Left forelimb (tissue), 1 donor: ENCODE measurements around the gene RPP25L.

ENCODE experiments used
- DNase-seq: peaks from one replicate; pipeline ENCODE4 v3.0.0-alpha.2; 2018; ENCODE audit warnings: low spot score

RPP25L gene

DNA sequence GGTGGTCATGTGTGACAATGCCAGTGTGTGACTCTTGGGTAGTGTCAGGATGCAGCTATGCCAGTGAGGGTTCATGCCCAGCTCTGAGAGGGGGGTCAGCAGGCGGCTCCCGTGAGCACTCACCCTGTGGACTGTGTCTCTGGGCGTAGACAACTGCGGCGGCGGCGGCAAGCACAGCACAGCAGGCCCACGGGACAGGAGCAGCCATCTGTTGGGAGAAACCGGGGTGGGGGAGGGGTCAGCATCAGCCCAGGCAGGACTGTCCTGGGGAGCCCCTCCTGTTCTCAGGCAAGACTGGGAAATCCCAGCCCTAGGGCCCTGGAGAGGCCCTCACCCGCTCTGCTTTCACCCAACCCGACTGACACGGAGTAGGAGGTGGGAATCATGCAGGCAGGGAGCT, 43.1 kb downstream of the RPP25L start:
- no peak for DNase-seq

DNA sequence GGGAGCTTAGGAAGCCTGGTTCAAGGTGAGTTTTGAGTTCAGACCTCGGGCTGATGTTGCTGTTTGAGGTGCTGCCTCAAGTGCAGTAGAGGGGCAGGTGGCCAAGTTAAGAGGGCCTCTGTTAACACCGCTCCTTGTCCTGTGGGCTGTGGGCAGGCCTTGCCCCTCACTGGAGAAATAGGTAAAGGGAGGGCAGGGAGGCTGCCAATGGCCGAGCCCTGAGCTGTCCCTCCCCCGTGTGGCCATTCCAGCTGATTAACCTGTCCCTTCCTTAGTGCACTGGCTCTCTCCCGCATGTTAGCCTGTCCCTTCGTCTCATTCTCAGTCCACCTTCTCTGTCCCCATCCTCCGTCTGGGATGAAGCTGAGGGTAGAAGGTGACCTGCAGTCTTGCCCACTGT, 43.8 kb downstream of the RPP25L start:
- DNase-seq = no peak

DNA sequence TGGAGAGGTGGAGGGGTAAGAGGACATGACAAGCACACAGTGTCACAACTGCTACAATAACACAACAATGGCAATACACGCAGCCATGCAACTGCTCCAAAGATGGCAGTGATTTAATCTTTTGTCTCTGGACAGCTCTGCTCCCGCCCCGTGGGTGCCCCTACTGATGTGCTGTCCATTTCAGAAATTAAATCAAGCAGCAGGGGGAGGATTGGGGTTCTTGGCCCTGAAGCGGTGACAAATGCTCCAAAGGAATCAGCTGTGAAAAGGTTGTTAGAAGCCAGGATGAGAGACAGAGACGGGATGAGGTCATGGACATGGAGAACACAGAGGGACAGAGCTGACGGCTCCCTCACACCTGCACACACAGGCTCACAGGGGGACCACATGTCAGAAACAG, 44.9 kb downstream of the RPP25L start:
- DNase-seq = no peak

DNA sequence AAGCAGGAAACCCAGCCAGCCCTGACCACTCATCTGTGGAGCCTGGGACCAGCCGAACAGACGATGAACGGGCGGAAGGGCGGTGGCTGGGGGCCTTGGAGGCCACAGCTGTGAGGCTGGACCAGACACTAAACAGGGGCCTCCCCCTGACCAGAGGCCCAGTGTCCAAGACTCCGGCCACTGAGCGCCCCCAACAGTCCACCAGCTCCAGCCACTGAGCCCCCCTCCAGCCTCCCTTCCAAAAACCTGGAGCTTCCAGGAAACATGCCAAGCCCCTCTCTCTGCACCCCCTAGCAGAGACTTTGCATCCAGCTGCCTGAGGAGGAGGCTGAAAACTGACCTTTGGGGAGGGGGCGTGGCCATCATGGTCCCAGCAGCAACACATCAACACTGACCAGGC, 45.6 kb downstream of the RPP25L start:
- DNase-seq = no peak

DNA sequence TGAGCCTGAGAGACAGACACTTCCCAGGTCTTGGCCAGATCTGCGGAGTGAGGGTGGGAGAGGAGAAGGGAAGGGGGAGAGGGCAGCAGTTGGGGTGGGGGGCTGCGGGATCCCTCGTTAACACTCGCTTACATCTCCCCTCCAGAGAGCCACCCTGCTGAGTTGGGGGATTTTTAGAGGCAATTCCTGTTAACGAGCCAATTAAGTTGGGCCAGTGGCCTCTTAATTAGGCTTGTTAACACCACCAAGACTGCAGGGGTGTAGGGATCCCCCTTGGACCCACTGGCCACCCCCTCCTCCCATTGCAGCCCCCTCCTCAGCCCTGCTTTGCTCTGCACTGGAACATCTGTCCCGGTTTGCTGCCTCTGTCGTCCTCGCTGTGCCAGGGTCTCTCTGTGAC, 46.0 kb downstream of the RPP25L start:
- no peak for DNase-seq

DNA sequence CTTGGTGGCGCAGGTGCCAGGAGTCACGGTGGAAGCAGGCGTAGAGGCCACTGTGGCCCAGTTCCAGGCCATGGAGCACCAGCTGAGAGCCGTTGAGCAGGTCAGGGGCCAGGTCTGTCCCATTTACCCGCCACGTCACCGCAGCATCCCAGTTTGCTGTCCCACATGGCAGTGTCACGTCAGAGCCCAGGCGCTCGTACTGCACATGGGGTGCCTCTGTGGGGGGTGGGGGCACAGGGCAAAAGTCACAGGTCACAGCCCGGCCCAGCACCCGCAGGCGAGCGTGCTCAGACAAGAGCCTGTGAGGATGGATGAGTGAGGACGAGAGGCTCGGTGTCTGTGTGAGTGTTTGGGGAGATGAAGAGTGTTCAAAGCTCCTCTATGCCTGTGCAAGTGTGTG, 47.3 kb downstream of the RPP25L start:
- DNase-seq = no peak

DNA sequence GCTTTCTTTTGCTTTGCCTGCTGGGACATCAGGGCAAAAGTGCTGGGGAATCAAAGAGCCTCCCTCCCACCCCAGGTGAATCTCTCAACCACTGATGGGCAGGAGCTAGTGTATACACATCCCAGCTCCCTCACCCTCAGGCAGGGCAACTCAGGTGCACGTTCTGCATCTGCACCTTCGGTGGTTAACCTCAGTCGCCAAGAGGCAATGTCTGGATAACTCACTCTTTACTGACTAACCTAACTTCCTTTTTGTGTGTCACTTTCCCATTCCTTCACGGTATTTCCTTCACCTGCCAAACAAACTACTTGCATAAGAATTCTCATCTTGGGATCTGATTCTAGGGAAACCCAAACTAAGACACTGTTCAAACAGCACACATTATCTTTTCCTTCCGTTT, 48.6 kb downstream of the RPP25L start:
- DNase-seq = no peak

DNA sequence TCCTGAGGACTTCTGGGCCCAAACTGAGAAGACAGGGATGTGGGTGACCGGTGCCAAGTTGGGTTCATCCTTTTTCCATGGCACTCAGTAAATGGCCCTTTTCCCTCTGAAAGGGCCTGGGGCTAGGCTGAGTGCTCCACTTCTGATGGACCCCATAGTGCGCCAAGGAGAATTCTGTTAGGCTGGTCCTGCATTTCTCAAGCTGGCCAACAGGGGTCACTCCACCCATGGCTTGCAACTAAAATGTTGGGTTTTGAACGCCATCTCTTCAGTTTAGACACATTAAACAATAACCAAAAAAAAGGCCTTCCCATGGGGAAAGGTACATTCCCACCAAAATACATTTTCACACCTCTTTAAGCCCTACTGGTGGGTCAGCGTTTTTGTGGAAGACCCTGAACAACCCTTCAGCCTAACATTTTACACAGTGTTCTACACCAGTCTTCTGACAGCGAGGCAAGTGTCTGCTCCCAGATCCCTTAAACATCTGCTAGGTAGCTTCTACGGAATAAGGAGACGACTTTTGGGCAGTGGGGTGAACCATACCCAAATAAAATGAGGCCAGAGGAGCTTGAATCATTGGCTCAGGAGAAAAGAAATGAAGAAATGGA, 49.7 kb downstream of the RPP25L start:
- DNase-seq = no peak

DNA sequence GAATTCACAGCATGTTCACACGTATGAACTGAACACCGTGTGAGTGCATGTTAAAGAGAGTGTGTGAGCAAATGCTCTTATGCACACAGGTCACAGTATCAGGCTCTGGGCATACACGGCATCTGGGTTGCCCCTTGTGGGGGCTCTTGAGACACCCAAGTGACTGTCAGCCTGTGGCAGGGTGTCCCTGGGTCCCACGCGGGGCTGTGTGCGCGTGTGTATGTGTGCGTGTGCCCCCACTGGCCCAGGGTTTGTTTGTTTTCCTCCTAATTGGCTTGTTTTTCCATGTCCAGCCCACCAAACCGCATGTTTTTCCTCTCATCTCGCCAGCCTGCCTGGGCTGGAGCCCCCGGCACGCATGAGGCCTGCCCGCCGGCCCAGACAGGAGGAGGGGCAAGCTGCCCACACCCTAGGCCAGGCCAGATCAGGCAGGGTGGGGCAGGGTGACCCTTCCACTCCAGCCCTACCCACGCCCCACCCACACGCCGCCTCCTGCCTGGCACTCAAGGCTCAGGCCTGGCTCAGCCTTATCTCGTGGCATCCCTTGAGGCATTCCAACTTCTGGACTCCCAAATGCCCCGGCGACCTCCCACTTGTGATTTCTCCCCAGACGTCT, 51.2 kb downstream of the RPP25L start:
- no peak for DNase-seq
